HG03439 (cell line): Measurements from ENCODE around the gene CC2D2A.
"Not testable (repeated sequence)": the region's sequence is repeated elsewhere in the genome, so short reads cannot be mapped to it uniquely, and the experiment has no call there.

Experiments used
- ATAC-seq: cut with Tn5 transposase; IDR thresholded peaks from one replicate; pipeline ENCODE4 v1.9.1; 2021; ENCODE audit warnings: mild to moderate bottlenecking, moderate library complexity; ENCODE audit not compliant: unreplicated experiment

Gene CC2D2A

GRCh38 chr4:15513545-15513944, 43.9 kb downstream of the CC2D2A start:
- no peak for ATAC-seq

GRCh38 chr4:15515106-15515505, 45.4 kb downstream of the CC2D2A start:
- no peak for ATAC-seq

GRCh38 chr4:15516494-15516893, 46.8 kb downstream of the CC2D2A start:
- ATAC-seq = no peak

GRCh38 chr4:15517681-15518080, 48.0 kb downstream of the CC2D2A start:
- ATAC-seq = not testable (repeated sequence)

- ATAC-seq = no peak
Observed at GRCh38 chr4:15521442-15522039, 51.9 kb downstream of the CC2D2A start.

GRCh38 chr4:15525080-15525479, 55.4 kb downstream of the CC2D2A start:
- no peak for ATAC-seq

GRCh38 chr4:15526924-15527592, 57.4 kb downstream of the CC2D2A start:
- no peak for ATAC-seq

- ATAC-seq = no peak
Observed at GRCh38 chr4:15531792-15532191, 62.1 kb downstream of the CC2D2A start.

- no peak for ATAC-seq
Observed at GRCh38 chr4:15533817-15534216, 64.1 kb downstream of the CC2D2A start.

GRCh38 chr4:15535599-15535998, 65.9 kb downstream of the CC2D2A start:
- no peak for ATAC-seq

GRCh38 chr4:15536552-15537499, 67.1 kb downstream of the CC2D2A start:
- no peak for ATAC-seq

GRCh38 chr4:15541941-15542340, 72.3 kb downstream of the CC2D2A start:
- ATAC-seq = no peak

GRCh38 chr4:15542760-15543159, 73.1 kb downstream of the CC2D2A start:
- ATAC-seq = no peak

- ATAC-seq = no peak
Observed at GRCh38 chr4:15543537-15544247, 74.0 kb downstream of the CC2D2A start.

- no peak for ATAC-seq
Observed at GRCh38 chr4:15544248-15544729, 74.6 kb downstream of the CC2D2A start.

GRCh38 chr4:15545371-15545770, 75.7 kb downstream of the CC2D2A start:
- ATAC-seq = no peak

GRCh38 chr4:15547392-15547791, 77.7 kb downstream of the CC2D2A start:
- ATAC-seq = no peak

- no peak for ATAC-seq
Observed at GRCh38 chr4:15550491-15550890, 80.8 kb downstream of the CC2D2A start.

GRCh38 chr4:15551740-15552446, 82.2 kb downstream of the CC2D2A start:
- ATAC-seq = no peak
